ENCODE measurements around the gene KCNH8. TPM values are rescaled to one million over a fixed set of nuclear protein-coding genes. Genes with fewer than 3 reads are reported as not detected.

Gene KCNH8
- total RNA-seq, 4 donors from 2014 or later = 0.11 to 0.42 (median 0.26) TPM

- DNase-seq (ENCODE audit: extremely low spot score) = no peak
- no peaks in the 10 kb centered on the region for H3K9me3 ChIP-seq
- intact Hi-C loops (cut with DNase I) = no loop called here
- H3K4me1 ChIP-seq = no peaks in the 10 kb centered on the region
- H3K36me3 ChIP-seq = no peaks in the 10 kb centered on the region
- H3K27me3 ChIP-seq = no peaks in the 10 kb centered on the region
- no peak for TF ChIP-seq CTCF (IDR thresholded peaks at IDR 0.05)
- no peak for TF ChIP-seq POLR2A (IDR thresholded peaks at IDR 0.05; ENCODE audit: low read depth)
- TF ChIP-seq EP300 (IDR thresholded peaks at IDR 0.05) = no peak
- no peak for TF ChIP-seq POLR2AphosphoS5 (IDR thresholded peaks at IDR 0.05)
- 75% methylated on average over 3 of the region's 3 CpGs for WGBS
- H3K4me3 ChIP-seq = no peak overlapping the region
- no peak overlapping the region for H3K27ac ChIP-seq (replicated peaks in 1 of 4)
These were observed 426.0 kb downstream of the KCNH8 start for GRCh38 chr3:19574268-19574667.

- TF ChIP-seq CTCF (IDR thresholded peaks at IDR 0.05) (no peak), POLR2A (IDR thresholded peaks at IDR 0.05; ENCODE audit: low read depth) (no peak), EP300 (IDR thresholded peaks at IDR 0.05) (no peak), POLR2AphosphoS5 (IDR thresholded peaks at IDR 0.05) (no peak)
- Histone ChIP-seq H3K4me3 (no peak overlapping the region), H3K4me1 (no peaks in the 10 kb centered on the region), H3K36me3 (no peaks in the 10 kb centered on the region), H3K27me3 (no peaks in the 10 kb centered on the region), H3K27ac (replicated peaks in 1 of 4) (no peak overlapping the region), H3K9me3 (no peaks in the 10 kb centered on the region)
- intact Hi-C loops (cut with DNase I) = no loop called here
- WGBS = 82% methylated on average over 3 of the region's 3 CpGs
- no peak for DNase-seq (ENCODE audit: extremely low spot score)
These were observed 428.0 kb downstream of the KCNH8 start for GRCh38 chr3:19576343-19576742.

Small RNA genes lying within 50 kb of the gene (small RNA-seq; reads per million reads assigned to genes)
- 0 reads per million in 3 donors for gene MIR4791
